GM23248 (cell line): ENCODE measurements around the gene ZC3H4. TPM values are rescaled to one million over a fixed set of nuclear protein-coding genes. Genes with fewer than 3 reads are reported as not detected.
"Not testable (repeated sequence)": the region's sequence is repeated elsewhere in the genome, so short reads cannot be mapped to it uniquely, and the experiment has no call there.

Source experiments
- DNase-seq: peaks from one replicate; pipeline ENCODE4 v3.0.0-alpha.2; 2015
- H2AFZ ChIP-seq: fragments of 200-600 bp; sonication (generic); 2 replicates; pipeline ENCODE4 v1.6.1; 2016; ENCODE audit warnings: antibody characterized with exemption
- H3F3A ChIP-seq: fragments of 200-600 bp; sonication (generic); 2 replicates; pipeline ENCODE4 v1.6.1; 2016; ENCODE audit warnings: mild to moderate bottlenecking, antibody characterized with exemption, mixed run types; ENCODE audit not compliant: insufficient read depth
- H3K27ac ChIP-seq: fragments of 200-600 bp; sonication (generic); 2 replicates; pipeline ENCODE4 v1.5.1; 2016; ENCODE audit warnings: mild to moderate bottlenecking
- H3K27me3 ChIP-seq: fragments of 200-600 bp; sonication (generic); replicated peaks from 2 replicates; pipeline ENCODE4 v1.6.1; 2016; ENCODE audit warnings: mild to moderate bottlenecking; ENCODE audit not compliant: insufficient read depth
- H3K36me3 ChIP-seq: fragments of 200-600 bp; sonication (generic); 2 replicates; pipeline ENCODE4 v1.6.1; 2016; ENCODE audit warnings: low read depth, mild to moderate bottlenecking
- H3K4me1 ChIP-seq: fragments of 200-600 bp; sonication (generic); 2 replicates; pipeline ENCODE4 v1.6.1; 2016; ENCODE audit warnings: mild to moderate bottlenecking; ENCODE audit not compliant: insufficient read depth
- H3K4me2 ChIP-seq: fragments of 200-600 bp; sonication (generic); one replicate; pipeline ENCODE4 v1.6.1; 2016; ENCODE audit warnings: mild to moderate bottlenecking; ENCODE audit not compliant: unreplicated experiment
- H3K4me3 ChIP-seq: fragments of 200-600 bp; sonication (generic); 2 replicates; pipeline ENCODE4 v1.5.1; 2016; ENCODE audit warnings: mild to moderate bottlenecking
- H3K79me2 ChIP-seq: fragments of 200-600 bp; sonication (generic); 2 replicates; pipeline ENCODE4 v1.6.1; 2016; ENCODE audit warnings: mild to moderate bottlenecking; ENCODE audit not compliant: insufficient read depth
- H3K9ac ChIP-seq: fragments of 200-600 bp; sonication (generic); 2 replicates; pipeline ENCODE4 v1.6.1; 2016; ENCODE audit warnings: mild to moderate bottlenecking
- H3K9me2 ChIP-seq: fragments of 200-600 bp; sonication (generic); 2 replicates; pipeline ENCODE4 v1.6.1; 2016; ENCODE audit warnings: mixed run types, mild to moderate bottlenecking, moderate library complexity; ENCODE audit not compliant: insufficient read depth
- H3K9me3 ChIP-seq: fragments of 200-600 bp; sonication (generic); one replicate; pipeline ENCODE4 v1.6.1; 2017; ENCODE audit warnings: low read depth
- H4K20me1 ChIP-seq: fragments of 200-600 bp; sonication (generic); 2 replicates; pipeline ENCODE4 v1.6.0; 2016; ENCODE audit not compliant: insufficient read depth
- EZH2 ChIP-seq: fragments of 200-600 bp; sonication (generic); IDR thresholded peaks from 2 replicates; pipeline ENCODE4 v1.6.1; 2018; ENCODE audit warnings: antibody characterized with exemption, mild to moderate bottlenecking; ENCODE audit not compliant: insufficient read depth, poor library complexity, severe bottlenecking
- EZH2phosphoT487 ChIP-seq: fragments of 200-600 bp; sonication (generic); IDR thresholded peaks from 2 replicates; pipeline ENCODE4 v1.6.1; 2018; ENCODE audit warnings: antibody characterized with exemption, moderate library complexity, mild to moderate bottlenecking, low read depth; ENCODE audit not compliant: insufficient read depth
- WGBS, 2 experiments: methylation state at CpG; one replicate each; pipeline ENCODE4 v1.1.6; 2015 to 2017; ENCODE audit warnings: low lambda C conversion rate in 2 of 2, low coverage in 1 of 2; ENCODE audit errors: missing lambda C conversion rate in 2 of 2; 5-methylcytosine and 5-hydroxymethylcytosine counted together
- in situ Hi-C: fragments of 300-500 bp; cut with MboI; formaldehyde crosslinking; loops from 2 replicates; pipeline ENCODE4 v1.15.0; 2020
- polyA plus RNA-seq: library from polyadenylated mRNA; unstranded; fragments of >200 nt; fragmentation: Nextera tagmentation; extraction: Ambion mirVana; gene quantifications from 2 replicates; pipeline ENCODE4 v1.2.1, GENCODE V29; 2016
- total RNA-seq: library from RNA; depleted of rRNA; stranded (reverse); fragments of >200 nt; shearing (Covaris generic); gene quantifications from 2 replicates; pipeline ENCODE4 v1.2.3, GENCODE V29; 2014

ZC3H4 gene
- total and polyA plus RNA-seq, 2 experiments from 2014 or later: 6.0 to 9.9 TPM

GRCh38 chr19:47058621-47059022, 55.0 kb downstream of the ZC3H4 start:
- Histone ChIP-seq H3K36me3 (no peaks in the 10 kb centered on the region), H3K4me1 (no peaks in the 10 kb centered on the region), H3K9me3 (no peaks in the 10 kb centered on the region), H3K79me2 (no peaks in the 10 kb centered on the region), H3K9me2 (no peaks in the 10 kb centered on the region), H4K20me1 (no peaks in the 10 kb centered on the region), H3K4me3 (no peak overlapping the region), H3F3A (no peaks in the 10 kb centered on the region), H3K27ac (no peak overlapping the region), H3K4me2 (no peak overlapping the region), H2AFZ (no peak overlapping the region), H3K9ac (no peak overlapping the region), H3K27me3 (no peaks in the 10 kb centered on the region)
- WGBS, 2 experiments: 82 to 84% methylated on average over 11 of the region's 11 CpGs
- in situ Hi-C loops: no loop called here
- DNase-seq: no peak
- no peak for TF ChIP-seq EZH2
- TF ChIP-seq EZH2phosphoT487: no peak

- Histone ChIP-seq H3K4me1 (no peaks in the 10 kb centered on the region), H3K79me2 (no peaks in the 10 kb centered on the region), H3K9me3 (no peaks in the 10 kb centered on the region), H3K27ac (no peak overlapping the region), H2AFZ (no peak overlapping the region), H3K4me3 (no peak overlapping the region), H4K20me1 (no peaks in the 10 kb centered on the region), H3K9me2 (no peaks in the 10 kb centered on the region), H3K9ac (no peak overlapping the region), H3K36me3 (no peaks in the 10 kb centered on the region), H3F3A (no peaks in the 10 kb centered on the region), H3K27me3 (no peaks in the 10 kb centered on the region), H3K4me2 (no peak overlapping the region)
- no peak for TF ChIP-seq EZH2phosphoT487
- no peak for TF ChIP-seq EZH2
- WGBS, 2 experiments: 69 to 75% methylated on average over 2 of the region's 2 CpGs
- in situ Hi-C loops: no loop called here
- peak; percentile 29 for DNase-seq
These were observed 56.2 kb downstream of the ZC3H4 start for GRCh38 chr19:47057328-47057727.

DNA sequence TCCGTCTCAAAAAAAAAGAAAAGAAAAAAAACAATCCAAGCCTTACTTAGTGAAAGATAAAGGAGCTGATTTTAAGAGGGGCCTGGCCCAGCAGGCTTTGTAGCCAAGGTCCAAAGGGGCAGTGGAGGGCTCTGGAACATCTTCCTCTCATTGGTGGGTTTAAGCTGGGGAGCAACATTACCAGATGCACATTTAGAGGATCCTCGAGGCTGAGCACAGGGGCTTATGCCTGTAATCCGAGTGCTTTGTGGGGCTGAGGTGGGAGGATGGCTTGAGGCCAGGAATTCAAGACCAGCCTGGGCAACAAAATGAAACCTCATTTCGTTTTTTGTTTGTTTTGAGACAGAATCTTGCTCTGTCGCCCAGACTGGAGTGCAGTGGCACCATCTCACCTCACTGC, 57.2 kb downstream of the ZC3H4 start:
- Histone ChIP-seq H2AFZ (no peak overlapping the region), H4K20me1 (no peaks in the 10 kb centered on the region), H3K9ac (no peak overlapping the region), H3K36me3 (no peaks in the 10 kb centered on the region), H3K9me2 (no peaks in the 10 kb centered on the region), H3K4me3 (no peak overlapping the region), H3F3A (no peaks in the 10 kb centered on the region), H3K79me2 (no peaks in the 10 kb centered on the region), H3K27me3 (no peaks in the 10 kb centered on the region), H3K9me3 (no peaks in the 10 kb centered on the region), H3K4me1 (no peaks in the 10 kb centered on the region), H3K27ac (no peak overlapping the region), H3K4me2 (no peak overlapping the region)
- in situ Hi-C loops: no loop called here
- no peak for DNase-seq
- TF ChIP-seq EZH2phosphoT487 (no peak), EZH2 (no peak)
- 50 to 56% methylated on average over 5 of the region's 5 CpGs for WGBS, 2 experiments

GRCh38 chr19:47050562-47050961, 63.0 kb downstream of the ZC3H4 start:
- H3K27ac ChIP-seq, H3K4me1 ChIP-seq, H3K9me3 ChIP-seq, H3K4me2 ChIP-seq, H2AFZ ChIP-seq, H3K79me2 ChIP-seq, H4K20me1 ChIP-seq, H3F3A ChIP-seq, in situ Hi-C loops, H3K36me3 ChIP-seq, H3K9ac ChIP-seq, H3K4me3 ChIP-seq, H3K9me2 ChIP-seq, DNase-seq, H3K27me3 ChIP-seq: not testable (repeated sequence)
- WGBS, 2 experiments: 90 to 92% methylated on average over 3 of the region's 3 CpGs

DNA sequence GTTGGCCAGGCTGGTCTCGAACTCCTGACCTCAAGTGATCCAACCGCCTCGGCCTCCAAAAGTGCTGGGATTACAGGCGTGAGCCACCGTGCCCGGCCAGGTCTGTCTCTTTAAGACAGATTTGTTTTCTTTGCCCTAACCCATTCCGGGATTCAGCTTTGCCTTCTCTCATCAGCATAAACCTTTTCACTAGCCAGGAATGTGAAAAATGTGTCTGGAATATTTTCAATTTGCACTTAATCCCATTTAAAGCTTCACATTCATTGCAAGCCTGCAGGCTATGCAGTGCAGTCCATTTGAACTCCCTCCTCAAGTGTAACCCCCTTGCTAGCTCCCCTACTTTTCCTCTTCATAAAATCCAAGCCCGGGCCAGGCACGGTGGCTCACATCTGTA, 64.3 kb downstream of the ZC3H4 start:
- Histone ChIP-seq H3K36me3 (no peaks in the 10 kb centered on the region), H2AFZ (peak overlapping the region; percentile 81), H3K9ac (no peak overlapping the region), H3K4me1 (peaks cover 5% of the 10 kb centered on the region; the same call in 1 of the 2 replicates), H4K20me1 (no peaks in the 10 kb centered on the region), H3K4me3 (peak overlapping the region; percentile 50), H3K4me2 (peak overlapping the region; percentile 43), H3K9me3 (no peaks in the 10 kb centered on the region), H3F3A (peaks cover 6% of the 10 kb centered on the region; the same call in 1 of the 2 replicates), H3K9me2 (no peaks in the 10 kb centered on the region), H3K27me3 (no peaks in the 10 kb centered on the region), H3K79me2 (no peaks in the 10 kb centered on the region), H3K27ac (no peak overlapping the region)
- DNase-seq: peak; percentile 55
- TF ChIP-seq EZH2phosphoT487 (no peak), EZH2 (no peak)
- 57 to 62% methylated on average over 9 of the region's 9 CpGs for WGBS, 2 experiments
- in situ Hi-C loops: no loop called here
